ENCODE measurements around the gene SELPLG.

GRCh38 chr12:108602209-108602705, 31.4 kb downstream of the SELPLG start:
- TF ChIP-seq CTCF (IDR thresholded peaks at IDR 0.05) (no peak), POLR2A (IDR thresholded peaks at IDR 0.05) (no peak), POLR2AphosphoS5 (IDR thresholded peaks at IDR 0.05) (no peak)
